ENCODE measurements around the gene KCNIP4.

KCNIP4 gene

DNA sequence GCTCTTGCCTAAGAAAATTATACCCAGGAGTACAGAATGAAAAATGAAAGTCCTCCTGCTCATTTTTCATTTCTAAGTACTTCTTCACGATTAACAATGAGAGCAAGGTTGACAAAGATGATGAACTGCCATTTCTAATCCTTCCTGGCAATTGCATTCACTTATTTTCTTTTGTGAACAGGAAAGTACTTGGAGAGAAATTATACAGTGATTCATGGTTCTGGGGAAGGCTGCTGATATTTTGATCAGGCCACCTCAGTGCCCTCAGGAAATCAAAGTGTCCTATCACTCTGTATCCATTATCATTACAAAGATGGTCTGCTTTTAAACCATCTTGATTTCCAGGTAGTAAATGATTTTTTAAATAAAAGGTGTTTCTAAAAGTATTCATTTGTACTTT is 780.9 kb downstream of the KCNIP4 start:
- WGBS, 2 experiments (ENCODE audit: insufficient coverage in 2 of 2) = no CpG with 5 or more reads among the region's 1 CpG
- no peak overlapping the region for H3K4me3 ChIP-seq (ENCODE audit: extremely low read depth, insufficient read depth, low read length, poor library complexity, severe bottlenecking)

DNA sequence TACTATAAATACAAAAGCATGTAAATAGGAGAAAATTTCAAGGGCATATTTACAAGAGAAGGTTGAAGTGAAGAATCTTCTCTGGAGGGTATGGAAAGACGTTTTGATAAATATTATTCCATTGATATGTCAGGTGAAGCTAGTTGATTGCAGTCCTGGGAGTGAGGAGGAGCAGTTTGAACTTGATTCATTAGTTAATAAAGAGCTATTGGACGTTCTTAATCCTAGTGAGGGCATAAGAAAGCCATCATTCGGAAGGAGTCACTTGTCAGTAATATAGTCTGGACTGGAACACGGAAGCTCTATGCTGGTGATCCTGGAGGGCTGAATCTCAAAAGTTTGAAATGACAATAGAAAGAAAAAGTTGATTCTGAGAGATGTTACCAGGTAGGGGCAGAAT is 793.2 kb downstream of the KCNIP4 start:
- Histone ChIP-seq H3K4me3 (ENCODE audit: extremely low read depth, insufficient read depth, low read length, poor library complexity, severe bottlenecking) (no peak overlapping the region), H3K36me3 (ENCODE audit: control insufficient read depth, insufficient read depth, low read length) (no peaks in the 10 kb centered on the region), H3K9me3 (ENCODE audit: control insufficient read depth, low read length) (no peaks in the 10 kb centered on the region), H3K27ac (ENCODE audit: low read depth, low read length, severe bottlenecking) (no peak overlapping the region), H3K4me1 (ENCODE audit: control insufficient read depth, insufficient read depth, low read length, poor library complexity, severe bottlenecking) (no peaks in the 10 kb centered on the region)
- 71 to 79% methylated on average over 4 of the region's 4 CpGs for WGBS, 2 experiments (ENCODE audit: insufficient coverage in 2 of 2)

More for the DNA sequence above, 780.9 kb downstream of the KCNIP4 start:
- no peaks in the 10 kb centered on the region for H3K36me3 ChIP-seq (ENCODE audit: control insufficient read depth, insufficient read depth, low read length)
- H3K9me3 ChIP-seq (ENCODE audit: control insufficient read depth, low read length) = no peaks in the 10 kb centered on the region
- no peak overlapping the region for H3K27ac ChIP-seq (ENCODE audit: low read depth, low read length, severe bottlenecking)
- H3K4me1 ChIP-seq (ENCODE audit: control insufficient read depth, insufficient read depth, low read length, poor library complexity, severe bottlenecking) = no peaks in the 10 kb centered on the region

DNA sequence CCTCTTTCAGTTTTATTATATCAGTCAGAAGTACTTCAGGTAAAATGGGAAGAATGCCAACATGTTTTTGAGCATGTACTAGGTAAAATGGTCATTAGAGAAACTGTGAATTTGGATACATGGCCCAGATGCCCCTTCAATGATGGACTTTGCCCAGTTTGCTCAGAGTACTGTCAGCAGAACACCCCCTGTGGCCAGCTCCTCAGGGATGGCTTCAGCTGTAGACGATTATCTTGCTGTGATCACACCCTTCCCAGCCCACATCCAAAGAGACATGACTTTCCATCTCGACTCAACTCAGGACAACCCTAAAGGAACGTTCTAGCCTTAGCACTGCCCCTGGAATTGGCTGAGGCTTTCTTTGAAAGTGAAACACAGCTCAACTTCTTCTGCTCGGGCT is 809.2 kb downstream of the KCNIP4 start:
- no peak overlapping the region for H3K27ac ChIP-seq (ENCODE audit: low read depth, low read length, severe bottlenecking)
- WGBS, 2 experiments (ENCODE audit: insufficient coverage in 2 of 2) = 82 to 89% methylated on average over 2 to 3 of the region's 4 CpGs
- no peaks in the 10 kb centered on the region for H3K4me1 ChIP-seq (ENCODE audit: control insufficient read depth, insufficient read depth, low read length, poor library complexity, severe bottlenecking)
- H3K9me3 ChIP-seq (ENCODE audit: control insufficient read depth, low read length) = no peaks in the 10 kb centered on the region
- H3K36me3 ChIP-seq (ENCODE audit: control insufficient read depth, insufficient read depth, low read length) = no peaks in the 10 kb centered on the region
- no peak overlapping the region for H3K4me3 ChIP-seq (ENCODE audit: extremely low read depth, insufficient read depth, low read length, poor library complexity, severe bottlenecking)

DNA sequence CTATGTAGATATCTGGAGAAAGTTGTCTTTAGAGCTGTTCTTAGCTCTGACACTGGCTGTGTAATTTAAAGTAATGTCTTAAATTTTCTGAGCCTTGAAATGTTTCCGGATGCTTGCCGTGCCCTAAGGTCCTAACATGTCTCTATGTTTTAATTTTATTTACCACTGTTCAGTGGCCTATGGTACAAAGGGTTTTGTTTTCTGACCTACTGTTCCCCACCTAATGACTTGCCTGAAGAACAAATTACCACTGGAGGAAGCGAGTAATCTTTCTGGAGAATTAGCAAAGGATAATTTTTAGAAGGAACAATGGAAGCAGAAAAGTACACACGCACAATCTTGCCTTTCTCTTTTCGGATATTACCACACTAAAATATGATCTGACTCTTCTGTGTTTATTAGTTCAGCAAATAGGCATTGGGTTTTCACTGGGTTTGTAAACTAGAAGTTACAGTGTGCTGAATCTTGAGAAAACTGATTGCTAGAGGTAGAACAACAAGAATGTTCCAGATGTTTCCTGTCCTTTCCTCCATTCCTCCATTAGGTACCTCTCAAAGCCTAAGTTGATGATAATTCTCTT is 812.4 kb downstream of the KCNIP4 start:
- H3K27ac ChIP-seq (ENCODE audit: low read depth, low read length, severe bottlenecking) = no peak overlapping the region
- no peak overlapping the region for H3K4me3 ChIP-seq (ENCODE audit: extremely low read depth, insufficient read depth, low read length, poor library complexity, severe bottlenecking)
- 90% methylated on average over 2 of the region's 5 CpGs; no CpG with 5 or more reads in 1 of the 2 experiments for WGBS, 2 experiments (ENCODE audit: insufficient coverage in 2 of 2)

DNA sequence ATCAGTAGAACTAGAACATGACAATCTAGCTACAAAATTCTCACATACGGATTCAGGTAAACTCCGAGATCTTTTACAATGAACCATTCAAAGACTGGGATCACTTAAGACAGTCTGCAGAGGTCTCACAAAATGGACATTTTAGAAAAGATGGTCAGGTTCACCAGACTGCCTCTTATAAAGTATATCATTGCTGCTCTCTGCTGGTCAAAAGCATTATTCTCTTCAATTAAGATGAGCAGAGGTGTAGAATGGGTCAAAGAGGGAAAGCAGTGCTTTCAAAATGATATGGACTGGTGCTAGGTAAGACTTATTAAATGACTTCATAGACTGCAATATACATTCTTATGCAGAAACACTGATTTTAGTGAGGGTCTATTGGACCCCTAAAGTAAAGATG is 813.6 kb downstream of the KCNIP4 start:
- Histone ChIP-seq H3K9me3 (ENCODE audit: control insufficient read depth, low read length) (no peaks in the 10 kb centered on the region), H3K4me1 (ENCODE audit: control insufficient read depth, insufficient read depth, low read length, poor library complexity, severe bottlenecking) (no peaks in the 10 kb centered on the region), H3K27ac (ENCODE audit: low read depth, low read length, severe bottlenecking) (no peak overlapping the region), H3K4me3 (ENCODE audit: extremely low read depth, insufficient read depth, low read length, poor library complexity, severe bottlenecking) (no peak overlapping the region), H3K36me3 (ENCODE audit: control insufficient read depth, insufficient read depth, low read length) (no peaks in the 10 kb centered on the region)
- WGBS, 2 experiments (ENCODE audit: insufficient coverage in 2 of 2) = 100% methylated on average over 2 of the region's 2 CpGs

More for the DNA sequence above, 812.4 kb downstream of the KCNIP4 start:
- Histone ChIP-seq H3K4me1 (ENCODE audit: control insufficient read depth, insufficient read depth, low read length, poor library complexity, severe bottlenecking) (no peaks in the 10 kb centered on the region), H3K36me3 (ENCODE audit: control insufficient read depth, insufficient read depth, low read length) (no peaks in the 10 kb centered on the region), H3K9me3 (ENCODE audit: control insufficient read depth, low read length) (no peaks in the 10 kb centered on the region)

DNA sequence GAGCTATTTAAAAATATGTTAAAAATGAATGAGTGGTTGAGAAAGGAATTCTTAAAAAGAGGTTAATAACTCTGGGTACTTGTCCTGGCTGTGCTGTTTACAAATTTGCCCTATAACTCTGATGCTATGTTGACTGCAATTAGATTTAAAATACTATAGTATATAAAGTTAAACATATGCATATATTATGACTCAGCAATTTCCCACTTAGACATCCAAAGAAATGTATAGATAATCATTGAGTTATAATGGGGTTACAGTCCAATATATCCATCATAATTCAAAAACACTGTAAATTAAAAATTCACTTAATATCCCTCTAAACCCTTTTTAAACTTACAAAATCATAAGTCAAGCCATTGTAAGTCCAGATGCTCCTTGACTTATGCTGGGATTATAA is 818.0 kb downstream of the KCNIP4 start:
- H3K36me3 ChIP-seq (ENCODE audit: control insufficient read depth, insufficient read depth, low read length) = no peaks in the 10 kb centered on the region
- no peaks in the 10 kb centered on the region for H3K9me3 ChIP-seq (ENCODE audit: control insufficient read depth, low read length)
- H3K4me1 ChIP-seq (ENCODE audit: control insufficient read depth, insufficient read depth, low read length, poor library complexity, severe bottlenecking) = no peaks in the 10 kb centered on the region
- no peak overlapping the region for H3K27ac ChIP-seq (ENCODE audit: low read depth, low read length, severe bottlenecking)
- H3K4me3 ChIP-seq (ENCODE audit: extremely low read depth, insufficient read depth, low read length, poor library complexity, severe bottlenecking) = no peak overlapping the region

DNA sequence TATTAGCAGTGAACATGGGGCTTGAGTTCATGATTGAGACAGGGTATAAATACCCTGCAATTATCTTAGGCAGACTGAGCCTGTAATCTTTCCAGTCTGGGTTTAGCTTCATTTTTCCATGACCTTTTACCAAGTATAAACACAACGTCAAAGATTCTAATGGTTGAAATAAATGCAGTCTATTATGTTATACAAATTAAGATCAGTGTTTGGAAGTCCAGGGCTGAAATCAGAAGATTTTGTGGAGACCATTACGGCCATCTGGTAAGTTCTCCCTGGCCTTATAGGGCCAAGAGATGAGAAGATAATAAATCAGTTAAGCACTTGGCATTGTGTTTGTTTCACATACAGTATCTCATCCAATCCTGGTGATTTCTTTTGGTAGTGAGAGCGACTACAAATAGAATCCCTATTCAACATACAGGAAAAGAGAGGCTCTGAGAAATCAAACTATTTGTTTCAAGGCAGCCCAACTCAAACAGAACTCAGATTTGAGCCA is 822.5 kb downstream of the KCNIP4 start:
- Histone ChIP-seq H3K9me3 (ENCODE audit: control insufficient read depth, low read length) (no peaks in the 10 kb centered on the region), H3K4me3 (ENCODE audit: extremely low read depth, insufficient read depth, low read length, poor library complexity, severe bottlenecking) (no peak overlapping the region), H3K27ac (ENCODE audit: low read depth, low read length, severe bottlenecking) (no peak overlapping the region), H3K4me1 (ENCODE audit: control insufficient read depth, insufficient read depth, low read length, poor library complexity, severe bottlenecking) (no peaks in the 10 kb centered on the region), H3K36me3 (ENCODE audit: control insufficient read depth, insufficient read depth, low read length) (no peaks in the 10 kb centered on the region)
- 90 to 100% methylated on average over 1 to 2 of the region's 3 CpGs for WGBS, 2 experiments (ENCODE audit: insufficient coverage in 2 of 2)

DNA sequence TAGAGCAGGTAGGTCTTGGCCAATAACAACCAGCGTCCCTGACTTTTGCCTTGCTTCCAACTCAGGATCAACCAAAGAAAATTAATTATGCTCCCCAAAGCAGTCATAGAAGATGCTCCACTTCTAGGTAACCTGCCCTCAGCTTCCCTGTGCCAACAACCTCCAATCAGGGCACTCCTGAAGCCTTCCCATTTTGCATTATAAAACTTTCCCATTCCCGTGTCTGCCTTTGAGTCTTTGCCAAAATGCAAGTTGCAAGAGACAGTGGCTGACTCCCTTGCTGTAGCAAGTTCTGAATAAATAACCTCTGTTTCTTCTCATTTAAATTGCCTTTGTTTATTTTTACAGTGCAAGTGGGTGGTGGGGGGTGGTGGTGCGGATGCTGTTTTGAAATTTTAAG is 830.3 kb downstream of the KCNIP4 start:
- Histone ChIP-seq H3K4me1 (ENCODE audit: control insufficient read depth, insufficient read depth, low read length, poor library complexity, severe bottlenecking) (no peaks in the 10 kb centered on the region), H3K4me3 (ENCODE audit: extremely low read depth, insufficient read depth, low read length, poor library complexity, severe bottlenecking) (no peak overlapping the region), H3K36me3 (ENCODE audit: control insufficient read depth, insufficient read depth, low read length) (no peaks in the 10 kb centered on the region), H3K27ac (ENCODE audit: low read depth, low read length, severe bottlenecking) (no peak overlapping the region), H3K9me3 (ENCODE audit: control insufficient read depth, low read length) (no peaks in the 10 kb centered on the region)
- 70 to 80% methylated on average over 1 to 2 of the region's 3 CpGs for WGBS, 2 experiments (ENCODE audit: insufficient coverage in 2 of 2)

DNA sequence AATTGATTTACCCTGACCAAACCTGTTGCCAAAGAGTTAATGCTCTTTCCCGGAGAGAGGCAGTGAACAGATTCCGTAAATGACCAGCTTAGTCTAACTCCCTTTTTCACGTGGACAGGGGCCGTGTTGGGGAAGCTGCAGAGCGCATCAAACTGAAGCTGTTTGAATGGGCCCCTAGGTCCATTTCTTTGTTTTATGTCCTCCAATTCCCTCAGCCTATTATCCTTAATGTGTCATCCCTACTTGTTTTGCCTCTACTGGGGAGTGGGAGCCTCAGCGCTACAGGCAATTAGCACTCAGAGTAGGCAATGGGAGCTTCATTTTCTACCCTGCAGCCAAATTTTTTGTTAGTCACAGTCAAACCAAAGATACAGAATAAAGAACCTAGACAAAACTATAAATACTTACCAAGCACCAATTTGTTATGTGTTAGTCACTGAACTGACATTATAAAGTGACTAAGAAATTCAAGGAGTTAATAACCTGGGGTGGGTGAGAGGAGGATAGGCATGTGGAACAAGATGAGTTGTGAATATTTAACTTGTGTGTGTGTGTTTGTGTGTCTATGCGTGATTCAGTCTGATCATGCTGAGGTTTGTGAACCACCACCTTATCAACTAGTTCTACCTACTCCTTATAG is 830.9 kb downstream of the KCNIP4 start:
- Histone ChIP-seq H3K36me3 (ENCODE audit: control insufficient read depth, insufficient read depth, low read length) (no peaks in the 10 kb centered on the region), H3K4me1 (ENCODE audit: control insufficient read depth, insufficient read depth, low read length, poor library complexity, severe bottlenecking) (no peaks in the 10 kb centered on the region), H3K4me3 (ENCODE audit: extremely low read depth, insufficient read depth, low read length, poor library complexity, severe bottlenecking) (no peak overlapping the region), H3K27ac (ENCODE audit: low read depth, low read length, severe bottlenecking) (no peak overlapping the region), H3K9me3 (ENCODE audit: control insufficient read depth, low read length) (no peaks in the 10 kb centered on the region)
- 86 to 90% methylated on average over 5 to 6 of the region's 7 CpGs for WGBS, 2 experiments (ENCODE audit: insufficient coverage in 2 of 2)

DNA sequence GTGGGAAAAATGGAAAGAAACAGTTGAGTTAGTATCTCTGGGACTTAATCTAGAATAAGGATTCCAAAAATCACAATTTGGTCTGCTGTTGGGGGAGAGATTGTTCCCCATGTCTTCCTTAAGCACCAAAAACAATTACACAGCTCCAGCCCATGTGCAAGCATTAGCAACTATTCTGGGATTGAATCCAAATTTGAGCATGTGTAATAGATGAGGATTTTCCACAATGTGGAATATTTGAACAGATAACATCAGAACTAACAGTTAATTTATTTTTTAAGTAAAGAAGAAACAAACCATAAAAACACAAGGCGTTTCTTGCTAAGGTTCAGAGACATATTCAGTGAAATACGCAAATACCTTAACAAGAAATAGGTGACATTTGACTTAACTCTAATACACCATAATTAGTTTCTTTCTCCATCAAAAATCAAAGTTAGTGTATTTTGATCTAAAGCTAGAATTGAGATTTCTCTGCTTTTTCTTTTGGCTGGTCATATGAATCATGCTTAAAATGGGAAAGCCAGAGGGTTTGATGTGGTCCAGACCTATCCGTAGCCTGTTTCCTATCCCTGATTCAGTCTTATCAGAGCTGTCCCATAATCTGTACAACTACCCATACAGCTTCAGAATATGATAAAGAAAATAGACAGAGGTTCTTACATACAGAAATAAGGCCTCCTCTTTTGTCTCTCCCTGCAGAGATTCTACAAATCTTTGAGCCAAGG is 834.9 kb downstream of the KCNIP4 start:
- H3K4me3 ChIP-seq (ENCODE audit: extremely low read depth, insufficient read depth, low read length, poor library complexity, severe bottlenecking) = no peak overlapping the region
- 100% methylated on average over 2 of the region's 3 CpGs; no CpG with 5 or more reads in 1 of the 2 experiments for WGBS, 2 experiments (ENCODE audit: insufficient coverage in 2 of 2)
- no peaks in the 10 kb centered on the region for H3K9me3 ChIP-seq (ENCODE audit: control insufficient read depth, low read length)
- H3K36me3 ChIP-seq (ENCODE audit: control insufficient read depth, insufficient read depth, low read length) = no peaks in the 10 kb centered on the region
- no peak overlapping the region for H3K27ac ChIP-seq (ENCODE audit: low read depth, low read length, severe bottlenecking)
- no peaks in the 10 kb centered on the region for H3K4me1 ChIP-seq (ENCODE audit: control insufficient read depth, insufficient read depth, low read length, poor library complexity, severe bottlenecking)

DNA sequence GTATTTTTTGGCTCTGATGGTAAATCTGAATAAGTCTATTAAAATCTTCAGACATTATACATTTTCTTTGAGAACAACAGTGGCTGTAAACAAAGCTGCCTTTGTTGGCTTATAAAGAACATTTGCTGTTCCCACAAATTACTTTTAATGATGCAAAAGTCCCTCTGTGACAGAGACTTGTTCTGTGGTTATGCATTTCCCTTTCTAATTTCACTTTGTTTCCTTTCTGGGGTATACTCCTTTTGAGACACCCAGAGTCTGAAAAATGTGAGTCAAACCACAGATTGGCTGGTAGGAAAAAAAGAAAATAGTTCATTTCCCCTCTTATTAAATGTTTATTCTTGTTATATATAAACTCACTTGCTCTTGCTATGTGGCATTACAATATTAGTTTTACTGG is 845.9 kb downstream of the KCNIP4 start:
- Histone ChIP-seq H3K27ac (ENCODE audit: low read depth, low read length, severe bottlenecking) (no peak overlapping the region), H3K9me3 (ENCODE audit: control insufficient read depth, low read length) (no peaks in the 10 kb centered on the region), H3K4me1 (ENCODE audit: control insufficient read depth, insufficient read depth, low read length, poor library complexity, severe bottlenecking) (no peaks in the 10 kb centered on the region), H3K36me3 (ENCODE audit: control insufficient read depth, insufficient read depth, low read length) (no peaks in the 10 kb centered on the region), H3K4me3 (ENCODE audit: extremely low read depth, insufficient read depth, low read length, poor library complexity, severe bottlenecking) (no peak overlapping the region)

Measured in mesodermal cell (in vitro differentiated cells).